ENCODE results near the gene IQCK.

IQCK gene

DNA sequence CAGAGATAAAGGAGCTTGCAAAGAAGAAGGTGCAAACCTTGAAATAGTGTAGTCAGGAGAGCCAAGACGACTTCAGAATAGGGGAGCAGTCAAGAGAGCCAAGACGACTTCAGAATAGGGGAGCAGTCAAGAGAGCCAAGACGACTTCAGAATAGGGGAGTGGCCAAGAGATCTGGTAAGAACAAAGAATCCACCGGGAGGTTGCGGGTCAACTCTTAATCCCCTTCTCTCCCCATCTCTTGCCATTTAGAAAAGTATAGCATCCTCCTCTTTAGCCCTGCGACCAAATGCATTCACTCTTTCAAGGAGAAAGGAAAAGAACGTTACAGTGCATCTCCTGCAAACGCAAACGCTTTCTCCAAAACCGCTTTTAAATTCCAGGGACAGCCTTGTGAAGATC, 757 bp upstream of the IQCK start:
- no peak for DNase-seq (ENCODE audit: low read depth in 2 of 3, low spot score in 2 of 3)

DNA sequence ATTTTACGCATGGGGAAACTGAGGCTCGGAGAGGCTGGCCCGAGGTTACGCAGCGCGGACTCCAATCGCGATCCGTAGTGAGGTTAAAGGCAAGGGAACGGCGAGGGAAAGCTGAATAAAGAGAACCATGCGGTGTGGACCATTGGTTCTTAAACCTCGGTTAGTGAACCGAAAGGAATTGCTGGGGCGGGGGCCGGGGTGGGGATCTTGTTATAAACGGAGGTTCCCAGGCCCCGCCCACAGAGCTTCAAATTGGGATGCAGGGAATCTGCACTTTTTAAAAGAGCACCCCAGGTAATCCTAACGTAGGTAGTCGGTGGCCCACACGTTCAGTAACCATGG, 524 bp downstream of the IQCK start:
- no peak for DNase-seq (ENCODE audit: low read depth in 2 of 3, low spot score in 2 of 3)

DNA sequence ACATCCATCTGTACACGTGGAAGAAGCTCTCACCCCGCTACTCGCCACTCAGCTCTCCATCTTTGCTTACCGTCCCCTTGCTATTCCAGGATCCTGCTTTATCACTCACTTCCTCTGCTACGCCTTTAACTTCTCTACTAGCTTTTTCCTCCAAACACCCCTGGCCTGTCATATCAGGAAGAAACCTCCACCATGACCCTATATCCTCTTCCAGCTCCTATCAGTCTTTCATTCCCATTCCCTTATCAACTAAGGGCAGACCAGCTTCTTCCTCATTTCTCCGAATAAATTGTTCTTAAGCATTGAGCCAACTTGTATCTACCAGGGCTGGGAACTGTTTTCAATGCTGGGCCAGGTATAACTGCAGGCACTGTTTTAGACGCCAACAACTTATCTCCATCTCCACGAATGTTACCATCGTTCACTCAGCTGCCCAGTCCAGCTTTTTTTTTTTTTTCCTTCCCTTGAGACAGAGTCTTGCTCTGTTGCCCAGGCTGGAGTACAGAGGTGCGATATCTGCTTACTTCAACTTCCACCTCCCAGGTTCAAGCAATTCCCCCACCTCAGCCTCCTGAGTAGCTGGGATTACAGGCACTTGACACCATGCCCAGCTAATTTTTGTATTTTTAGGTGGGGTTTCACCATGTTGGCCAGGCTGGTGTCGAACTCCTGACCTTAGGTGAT, 4.3 kb downstream of the IQCK start:
- no peak for DNase-seq (ENCODE audit: low read depth in 2 of 3, low spot score in 2 of 3)

DNA sequence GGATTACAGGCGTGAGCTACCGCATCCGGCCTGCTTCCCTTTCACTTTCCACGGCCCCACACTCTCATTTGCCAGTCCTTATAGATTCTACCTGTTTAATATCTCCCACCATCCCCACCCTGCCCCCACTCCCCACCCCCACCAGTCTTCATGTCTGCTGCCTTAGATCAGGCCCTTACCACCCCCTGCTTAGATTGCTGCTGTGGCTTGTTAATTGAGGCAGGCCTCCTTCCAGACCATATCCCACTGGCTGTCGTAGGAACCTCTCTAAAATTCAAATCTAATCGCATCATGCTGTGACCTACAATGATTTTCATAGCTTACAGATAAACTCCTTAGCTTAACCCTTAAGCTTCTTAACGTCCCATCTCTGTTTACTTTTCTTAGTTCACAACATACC, 4.9 kb downstream of the IQCK start:
- DNase-seq (ENCODE audit: low read depth in 2 of 3, low spot score in 2 of 3): no peak

DNA sequence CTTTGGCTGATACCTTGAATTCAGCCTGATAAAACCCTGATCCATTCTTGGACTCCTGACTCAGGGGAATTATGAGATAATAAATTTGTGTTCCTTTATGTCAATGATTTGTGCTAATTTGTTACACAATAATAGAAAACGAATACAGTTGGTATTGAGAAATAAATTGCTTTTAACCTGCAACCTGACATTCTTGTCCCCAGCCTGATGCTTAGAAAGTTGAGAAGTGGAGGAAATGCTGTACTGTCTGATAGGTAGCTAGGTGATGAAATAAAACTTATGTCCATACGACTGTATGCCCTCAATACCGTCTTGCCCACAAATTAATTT, 10.5 kb downstream of the IQCK start:
- no peak for DNase-seq (ENCODE audit: low read depth in 2 of 3, low spot score in 2 of 3)

DNA sequence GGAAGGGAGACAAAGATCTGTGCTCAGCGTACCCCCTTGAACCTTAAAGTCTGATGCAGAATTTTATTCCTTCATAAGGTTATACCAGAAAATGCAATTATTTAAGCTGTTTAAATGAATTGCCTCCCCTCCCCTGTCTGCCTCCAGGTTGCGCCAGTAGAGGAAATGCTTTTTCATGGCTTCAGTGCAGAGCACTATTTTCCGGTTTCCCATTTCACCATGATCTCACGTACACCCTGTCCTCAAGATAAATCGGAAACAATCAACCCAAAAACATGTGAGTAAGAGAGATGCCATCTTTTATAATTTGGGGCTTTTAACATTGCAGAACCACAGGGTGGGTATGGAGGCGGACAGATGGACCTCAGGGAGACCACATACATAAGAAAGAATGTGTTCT, 15.5 kb downstream of the IQCK start:
- no peak for DNase-seq (ENCODE audit: low read depth in 2 of 3, low spot score in 2 of 3)

DNA sequence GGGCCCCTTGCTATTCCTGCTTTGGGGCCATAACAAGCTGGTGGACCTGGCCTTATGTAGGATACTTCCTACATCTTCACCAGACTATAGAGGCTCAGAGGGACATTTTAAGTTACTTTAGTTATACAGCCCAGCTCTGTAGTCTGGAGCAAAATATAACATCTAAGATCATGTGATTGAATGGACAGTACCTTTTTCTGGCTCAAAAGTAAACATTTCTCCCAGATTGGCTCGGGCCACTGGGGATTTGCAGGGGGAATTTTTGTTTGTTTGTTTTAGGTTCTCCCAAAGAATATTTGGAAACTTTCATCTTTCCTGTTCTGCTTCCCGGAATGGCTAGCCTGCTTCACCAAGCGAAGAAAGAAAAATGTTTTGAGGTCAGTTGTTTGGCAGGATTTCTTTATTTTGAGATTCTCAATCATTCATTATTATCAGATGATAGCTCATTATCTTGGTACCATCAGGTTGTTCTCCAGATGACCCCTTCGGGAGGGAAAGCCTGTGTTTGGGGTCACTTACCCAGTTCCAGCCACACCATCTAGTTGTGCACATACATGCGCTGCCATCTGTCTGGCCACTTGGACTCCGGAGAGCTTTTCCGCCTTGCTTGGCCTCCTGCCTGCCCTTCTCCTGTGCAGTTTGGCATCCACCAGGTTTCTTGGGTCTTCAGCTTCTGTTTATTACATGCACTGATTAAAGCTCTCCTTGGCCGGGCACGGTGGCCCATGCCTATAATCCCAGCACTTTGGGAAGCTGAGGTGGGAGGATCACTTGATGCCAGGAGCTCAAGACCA, 17.2 kb downstream of the IQCK start:
- DNase-seq (ENCODE audit: low read depth in 2 of 3, low spot score in 2 of 3): no peak

DNA sequence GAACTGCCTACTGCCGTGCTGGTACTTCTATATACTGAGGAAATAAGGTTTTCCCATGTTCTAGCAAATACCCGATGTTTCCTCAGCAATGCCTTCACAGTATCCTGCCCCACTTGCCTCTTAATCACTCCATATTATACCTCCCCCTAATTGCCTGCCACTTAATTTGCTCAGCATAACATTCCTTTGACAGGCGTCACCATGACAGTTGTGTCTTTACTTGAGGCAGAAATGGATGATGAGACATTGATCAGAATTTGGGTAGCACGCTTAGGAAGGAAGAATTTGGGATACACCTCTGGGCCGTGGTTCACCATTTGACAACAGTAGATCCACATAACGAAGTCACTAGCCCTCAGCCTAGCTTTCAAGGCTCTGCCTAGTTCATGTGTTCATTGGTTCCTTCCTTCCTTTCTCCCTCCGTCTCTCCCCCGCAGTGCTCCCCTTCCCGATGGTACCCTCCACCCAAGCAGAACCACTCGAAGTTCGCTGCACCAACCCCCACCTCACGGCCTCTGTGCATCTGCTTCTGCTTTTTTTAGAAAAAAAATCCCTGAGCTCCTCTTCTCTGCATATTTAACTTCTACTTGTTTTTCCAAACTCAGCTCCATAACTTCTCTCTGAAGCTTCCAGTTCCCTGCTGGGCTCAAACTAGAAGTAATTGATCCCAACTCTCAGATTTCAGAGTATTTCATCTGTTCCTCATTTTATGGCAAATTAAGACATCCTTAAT, 19.4 kb downstream of the IQCK start:
- DNase-seq (ENCODE audit: low read depth in 2 of 3, low spot score in 2 of 3): no peak

DNA sequence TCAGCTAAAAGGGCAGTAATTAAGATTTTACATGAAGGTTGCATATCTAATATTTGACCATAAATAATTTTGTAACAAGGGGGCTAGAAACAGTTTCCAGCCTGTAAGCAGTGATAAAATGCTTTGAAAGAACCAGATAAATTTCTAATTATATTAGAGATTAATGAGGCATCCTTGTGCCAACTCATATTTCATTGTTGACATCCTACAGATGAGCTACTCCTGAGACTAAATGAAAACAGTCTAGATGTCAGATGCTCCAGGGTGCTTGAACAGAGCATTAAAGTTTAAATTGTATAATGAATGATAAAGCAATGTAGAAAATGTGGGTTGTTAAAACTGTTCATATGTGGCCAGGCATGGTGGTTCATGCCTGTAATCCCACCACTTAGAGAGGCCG, 23.3 kb downstream of the IQCK start:
- DNase-seq (ENCODE audit: low read depth in 2 of 3, low spot score in 2 of 3): no peak

DNA sequence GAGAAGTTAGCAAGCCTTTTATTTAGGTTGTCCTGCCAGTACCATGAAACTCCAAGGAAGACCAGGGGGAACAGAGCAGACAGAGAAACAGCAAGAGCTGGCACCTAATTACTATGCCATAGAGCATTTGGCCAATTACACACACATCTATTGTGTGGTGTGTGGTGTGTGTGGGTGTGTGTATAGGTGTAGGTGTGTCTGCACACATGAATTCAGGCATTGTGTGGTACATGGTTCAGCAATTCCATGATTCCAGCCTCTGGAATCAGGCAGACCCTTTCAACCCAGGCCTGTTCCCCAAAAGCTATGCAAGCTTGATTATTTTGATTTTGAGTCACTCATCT, 25.7 kb downstream of the IQCK start:
- no peak for DNase-seq (ENCODE audit: low read depth in 2 of 3, low spot score in 2 of 3)

DNA sequence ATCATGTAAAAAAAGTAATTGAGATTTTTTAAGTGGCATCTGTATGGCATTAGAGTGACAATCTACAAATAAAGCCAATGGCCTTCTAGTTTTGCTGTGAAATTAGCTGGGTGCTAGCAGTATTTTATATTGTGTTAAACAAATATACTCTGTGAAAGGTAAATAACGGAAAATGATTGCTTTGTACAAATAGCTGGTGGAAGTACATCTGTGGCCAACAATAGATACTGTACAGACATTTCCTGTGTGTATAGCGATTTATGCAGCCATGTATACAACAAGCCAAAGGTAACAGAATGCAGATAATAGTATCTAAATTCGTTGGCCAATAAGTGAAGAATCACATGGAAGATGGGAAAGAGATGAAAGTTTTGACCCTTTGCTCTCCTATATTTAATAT, 26.6 kb downstream of the IQCK start:
- DNase-seq (ENCODE audit: low read depth in 2 of 3, low spot score in 2 of 3): no peak

DNA sequence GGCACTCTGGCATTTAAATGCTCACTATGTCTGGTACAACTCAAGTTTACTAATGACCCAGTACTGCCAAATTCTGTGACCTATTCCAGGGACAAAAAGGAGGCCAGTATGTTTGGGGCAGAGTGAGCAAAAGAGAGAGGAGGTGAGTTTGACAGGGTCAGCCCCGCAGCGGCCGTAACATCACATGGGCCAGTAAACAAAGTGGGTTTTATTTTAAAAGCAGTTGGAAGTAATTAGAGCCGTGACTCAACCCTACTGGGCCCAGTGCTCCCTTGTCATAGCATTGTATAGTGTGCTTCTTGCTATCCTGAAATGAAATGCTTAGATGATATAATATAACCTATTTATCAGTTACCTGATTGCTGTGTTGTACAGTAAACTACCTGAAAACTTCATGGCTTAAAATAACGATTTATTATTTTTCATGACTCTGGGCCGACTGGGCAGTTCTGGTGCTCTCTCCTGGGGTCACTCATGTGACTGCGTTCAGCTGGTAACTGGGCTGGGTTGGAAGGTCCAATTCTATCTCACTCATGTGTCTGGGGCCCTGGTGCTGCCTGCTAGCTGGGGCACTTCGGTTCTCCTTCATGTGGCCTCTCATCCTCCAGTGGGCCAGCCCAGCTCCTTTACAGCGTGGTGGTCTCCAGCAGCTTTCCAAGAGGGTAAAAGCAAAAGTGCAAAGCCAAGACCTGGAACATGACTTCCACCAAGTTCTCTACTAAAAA, 27.4 kb downstream of the IQCK start:
- no peak for DNase-seq (ENCODE audit: low read depth in 2 of 3, low spot score in 2 of 3)

DNA sequence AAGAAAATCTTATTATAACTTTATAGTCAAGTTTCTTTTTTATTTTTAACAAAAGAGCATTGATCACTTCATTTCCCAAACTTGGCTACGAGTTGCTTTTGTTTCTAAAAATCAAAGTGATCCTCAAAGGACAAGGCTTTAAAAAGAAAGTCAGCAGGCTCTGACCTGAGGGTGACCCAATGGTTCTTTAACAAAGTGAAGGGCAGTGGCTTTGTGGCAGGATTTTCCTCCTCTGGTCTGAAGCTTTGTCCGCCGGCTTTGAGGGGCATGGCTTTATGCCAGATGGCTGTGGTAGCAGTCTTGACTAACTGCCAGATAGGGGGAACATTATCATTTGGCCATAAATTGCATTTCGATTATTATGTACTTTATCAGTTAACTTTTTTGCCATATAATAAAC, 28.5 kb downstream of the IQCK start:
- no peak for DNase-seq (ENCODE audit: low read depth in 2 of 3, low spot score in 2 of 3)

DNA sequence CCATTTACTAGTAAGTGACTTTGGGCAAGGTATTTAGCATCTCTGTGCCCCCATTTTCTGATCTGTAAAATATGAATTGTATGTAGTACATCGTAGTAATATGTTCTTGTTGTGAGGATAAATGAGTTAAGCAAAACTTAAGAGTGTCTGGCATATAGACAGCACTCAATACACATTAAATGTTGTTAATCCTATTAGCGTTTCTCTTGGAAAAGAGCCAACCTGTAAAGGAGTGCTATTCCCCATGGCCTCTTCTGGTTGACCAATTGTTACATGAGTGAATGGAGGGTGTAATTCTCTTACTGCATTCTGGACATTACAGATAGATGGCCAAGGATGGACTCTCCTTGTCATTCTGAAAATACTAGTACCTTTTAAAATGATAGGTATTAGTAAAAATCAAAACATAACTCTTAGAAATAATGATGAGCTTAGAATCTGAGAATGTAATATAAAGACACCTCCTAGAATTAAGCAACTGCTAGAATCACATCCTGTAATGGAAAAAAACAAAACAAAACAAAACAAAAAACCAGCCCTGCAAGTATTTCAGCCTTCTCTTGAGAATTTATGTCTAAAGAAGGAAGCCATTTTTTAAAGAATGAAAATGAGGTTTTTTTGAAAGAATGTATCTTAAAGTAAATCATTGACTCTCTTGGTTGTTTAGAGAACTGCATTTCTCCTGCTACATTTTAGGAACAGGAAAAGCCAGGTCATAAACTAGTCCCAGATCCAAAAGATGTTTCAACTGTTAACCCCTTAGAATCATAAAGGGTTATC, 30.5 kb downstream of the IQCK start:
- DNase-seq (ENCODE audit: low read depth in 2 of 3, low spot score in 2 of 3): no peak

DNA sequence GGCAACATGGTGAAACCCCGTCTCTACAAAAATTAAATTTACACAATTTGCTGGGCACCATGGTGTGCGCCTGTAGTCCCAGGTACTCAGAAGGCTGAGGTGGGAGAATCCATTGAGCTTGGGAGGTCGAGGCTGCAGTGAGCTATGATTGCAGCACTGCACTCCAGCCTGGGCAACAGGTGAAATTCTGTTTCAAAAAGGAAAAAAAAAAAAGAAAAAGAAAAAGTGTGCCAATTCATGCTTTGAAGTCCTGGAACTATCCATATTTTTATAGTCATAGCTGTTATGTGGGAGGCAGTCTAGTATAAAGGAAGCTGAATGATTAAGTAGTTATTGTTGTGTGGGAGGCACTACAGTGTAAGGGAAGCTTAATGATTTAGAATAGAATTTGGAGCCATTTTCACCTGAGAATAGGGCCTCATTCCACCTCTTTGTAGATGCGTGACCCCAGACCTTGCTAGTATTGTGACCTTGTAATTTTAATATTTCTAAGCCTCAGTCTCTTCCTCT, 31.6 kb downstream of the IQCK start:
- no peak for DNase-seq (ENCODE audit: low read depth in 2 of 3, low spot score in 2 of 3)

DNA sequence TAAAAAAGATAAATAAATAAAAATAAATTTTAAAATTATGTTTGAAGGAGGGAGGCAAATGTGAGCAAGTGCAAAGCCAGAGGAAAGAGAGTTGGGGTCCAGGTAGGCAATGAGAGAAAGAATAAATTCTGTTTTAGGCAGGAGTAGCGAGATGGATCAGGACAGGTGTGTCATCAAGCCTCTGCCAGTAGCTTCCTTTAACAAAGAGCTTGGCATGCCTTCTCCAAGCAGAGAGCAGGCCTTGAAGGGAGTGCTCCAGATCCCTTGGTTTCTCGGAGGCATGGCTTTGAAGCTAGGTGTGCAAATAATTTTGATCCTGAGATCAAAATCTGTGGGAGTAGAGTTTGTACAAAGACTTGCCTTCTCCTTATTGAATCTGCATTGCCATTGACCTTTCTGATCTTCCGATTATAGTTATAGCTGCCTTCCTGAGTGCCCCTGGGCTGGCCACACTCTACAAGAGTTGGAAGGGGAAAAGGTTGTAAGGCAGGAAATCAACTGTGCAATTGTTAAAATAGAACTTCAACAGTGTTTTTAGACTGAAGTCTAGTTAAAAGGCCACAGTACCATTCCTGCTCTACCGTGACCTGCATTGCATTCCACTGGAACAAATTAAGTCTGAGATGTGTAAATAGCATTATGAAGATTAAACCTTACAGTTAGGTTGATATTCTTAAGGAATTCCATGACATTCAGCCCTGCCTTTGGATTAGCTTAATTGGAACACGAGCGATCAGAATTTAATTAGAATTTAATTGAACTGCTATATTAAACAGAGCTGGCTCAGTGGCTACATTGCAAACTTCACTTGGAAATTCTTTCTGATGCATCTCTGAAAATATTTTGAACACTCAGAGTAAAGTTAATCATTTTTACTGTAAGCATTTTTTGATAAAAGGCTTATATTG, 33.7 kb downstream of the IQCK start:
- no peak for DNase-seq (ENCODE audit: low read depth in 2 of 3, low spot score in 2 of 3)

DNA sequence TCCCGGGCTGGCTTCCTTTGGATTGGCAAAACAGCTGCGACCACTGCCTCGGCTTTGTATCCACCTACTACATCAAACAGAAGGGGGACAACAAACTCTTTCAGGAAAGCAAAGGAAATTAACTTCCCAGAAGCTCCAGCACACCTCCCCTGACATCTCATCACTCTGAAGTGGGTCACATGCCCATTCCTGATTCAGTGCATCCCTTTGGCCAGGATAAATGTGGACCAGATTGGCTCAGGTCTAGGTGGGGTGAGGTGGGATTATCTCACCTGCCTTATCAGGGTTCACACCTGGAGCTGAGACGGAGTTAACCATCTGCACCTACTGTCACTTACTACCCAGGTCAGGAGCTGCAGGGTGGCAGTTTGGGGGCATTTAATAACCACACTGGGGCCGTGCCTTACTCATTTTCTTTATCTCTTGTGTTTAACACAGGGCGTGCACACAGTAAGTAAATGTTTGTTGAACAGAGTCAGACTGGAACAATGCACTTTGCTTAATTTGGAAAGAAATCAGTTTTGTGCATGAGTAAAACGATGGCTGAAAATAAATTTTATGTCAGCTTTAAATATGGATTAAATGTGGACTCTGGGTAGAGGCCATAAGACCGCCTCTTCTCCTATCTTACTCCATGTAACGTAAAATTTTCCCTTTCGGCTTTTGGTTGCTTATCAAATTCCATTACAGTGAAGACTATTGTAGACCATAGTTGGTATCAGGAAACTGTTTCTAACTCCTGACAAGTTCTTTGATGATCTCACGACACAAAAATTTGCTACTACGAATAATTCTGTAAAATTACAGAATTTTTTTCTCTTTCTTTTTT, 36.0 kb downstream of the IQCK start:
- no peak for DNase-seq (ENCODE audit: low read depth in 2 of 3, low spot score in 2 of 3)

DNA sequence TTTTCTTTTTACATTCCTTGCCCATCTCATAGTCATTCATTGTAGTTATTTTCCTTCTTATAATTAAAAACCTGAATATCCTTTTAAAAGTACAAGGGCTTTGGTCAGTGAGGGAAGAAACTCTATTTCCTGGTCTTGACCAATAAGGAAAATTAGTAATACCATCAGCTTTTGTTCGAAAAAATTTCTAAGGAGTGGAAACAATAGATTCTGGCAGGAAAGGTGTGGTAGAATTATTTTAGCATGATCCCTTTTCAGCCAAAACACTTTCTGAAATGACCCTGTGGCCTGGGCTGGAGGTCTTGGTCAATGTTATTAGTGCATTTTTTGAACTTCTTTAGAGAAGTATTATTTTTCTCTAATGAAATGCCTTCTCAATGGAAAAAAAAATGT, 36.6 kb downstream of the IQCK start:
- DNase-seq (ENCODE audit: low read depth in 2 of 3, low spot score in 2 of 3): no peak

DNA sequence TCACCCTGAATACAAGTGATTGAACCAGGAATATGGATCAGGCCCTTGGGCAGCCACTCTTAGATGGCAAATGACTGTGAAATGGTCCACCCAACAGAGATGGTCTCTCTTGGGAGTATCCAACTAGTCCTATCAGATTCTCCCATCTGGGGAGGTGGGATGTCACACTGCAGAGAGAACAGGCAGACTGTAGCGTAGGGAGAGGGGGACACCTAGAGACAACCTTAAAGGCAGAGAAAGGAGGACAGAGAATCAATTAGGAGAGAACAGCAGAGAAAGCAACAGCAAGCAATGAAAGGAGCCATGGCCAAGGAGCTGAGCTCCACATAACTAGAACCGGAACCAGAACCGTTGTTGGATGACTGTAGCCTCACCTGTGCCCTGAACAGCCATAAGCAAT, 37.2 kb downstream of the IQCK start:
- no peak for DNase-seq (ENCODE audit: low read depth in 2 of 3, low spot score in 2 of 3)

Measured in activated CD8-positive, alpha-beta memory T cell treated with anti-CD3 and anti-CD28 coated beads for 48 hours (primary cell).